ENCODE results near the gene BIN2.
A peak's percentile ranks its signal among the peaks of the same experiment; 100 is the strongest.

The BIN2 gene

DNA sequence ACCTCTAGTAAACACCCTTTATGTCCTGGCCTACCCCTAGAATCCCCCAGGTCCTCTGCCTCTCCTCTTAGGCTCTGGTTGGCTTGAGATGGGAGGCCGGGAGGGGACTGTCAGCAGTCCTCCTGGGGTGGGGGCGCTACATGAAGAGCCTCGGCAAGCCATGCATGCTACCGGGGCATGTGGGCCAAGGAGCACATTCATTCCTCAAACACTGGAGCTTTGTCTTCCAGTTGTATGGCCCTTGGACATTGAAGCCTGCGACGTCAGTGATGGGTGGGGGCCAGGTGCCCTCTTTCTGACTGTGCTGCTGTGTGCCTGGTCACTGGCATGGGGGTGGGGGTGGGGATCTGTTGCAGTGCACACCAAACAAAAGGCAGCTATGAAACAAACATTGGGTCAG is 38.3 kb upstream of the BIN2 start:
- Mint-ChIP-seq H3K9me3 (no peaks in the 10 kb centered on the region), H3K27ac (no peak overlapping the region), H3K4me3 (no peak overlapping the region), H3K4me1 (no peaks in the 10 kb centered on the region), H3K36me3 (ENCODE audit: low read depth) (no peaks in the 10 kb centered on the region), H3K27me3 (ENCODE audit: low read depth) (peaks cover 11% of the 10 kb centered on the region)
- TF ChIP-seq, protein P1, sequence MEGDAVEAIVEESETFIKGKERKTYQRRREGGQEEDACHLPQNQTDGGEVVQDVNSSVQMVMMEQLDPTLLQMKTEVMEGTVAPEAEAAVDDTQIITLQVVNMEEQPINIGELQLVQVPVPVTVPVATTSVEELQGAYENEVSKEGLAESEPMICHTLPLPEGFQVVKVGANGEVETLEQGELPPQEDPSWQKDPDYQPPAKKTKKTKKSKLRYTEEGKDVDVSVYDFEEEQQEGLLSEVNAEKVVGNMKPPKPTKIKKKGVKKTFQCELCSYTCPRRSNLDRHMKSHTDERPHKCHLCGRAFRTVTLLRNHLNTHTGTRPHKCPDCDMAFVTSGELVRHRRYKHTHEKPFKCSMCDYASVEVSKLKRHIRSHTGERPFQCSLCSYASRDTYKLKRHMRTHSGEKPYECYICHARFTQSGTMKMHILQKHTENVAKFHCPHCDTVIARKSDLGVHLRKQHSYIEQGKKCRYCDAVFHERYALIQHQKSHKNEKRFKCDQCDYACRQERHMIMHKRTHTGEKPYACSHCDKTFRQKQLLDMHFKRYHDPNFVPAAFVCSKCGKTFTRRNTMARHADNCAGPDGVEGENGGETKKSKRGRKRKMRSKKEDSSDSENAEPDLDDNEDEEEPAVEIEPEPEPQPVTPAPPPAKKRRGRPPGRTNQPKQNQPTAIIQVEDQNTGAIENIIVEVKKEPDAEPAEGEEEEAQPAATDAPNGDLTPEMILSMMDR (IDR thresholded peaks at IDR 0.05; ENCODE audit: unreplicated experiment in 3 of 3) = no peak

DNA sequence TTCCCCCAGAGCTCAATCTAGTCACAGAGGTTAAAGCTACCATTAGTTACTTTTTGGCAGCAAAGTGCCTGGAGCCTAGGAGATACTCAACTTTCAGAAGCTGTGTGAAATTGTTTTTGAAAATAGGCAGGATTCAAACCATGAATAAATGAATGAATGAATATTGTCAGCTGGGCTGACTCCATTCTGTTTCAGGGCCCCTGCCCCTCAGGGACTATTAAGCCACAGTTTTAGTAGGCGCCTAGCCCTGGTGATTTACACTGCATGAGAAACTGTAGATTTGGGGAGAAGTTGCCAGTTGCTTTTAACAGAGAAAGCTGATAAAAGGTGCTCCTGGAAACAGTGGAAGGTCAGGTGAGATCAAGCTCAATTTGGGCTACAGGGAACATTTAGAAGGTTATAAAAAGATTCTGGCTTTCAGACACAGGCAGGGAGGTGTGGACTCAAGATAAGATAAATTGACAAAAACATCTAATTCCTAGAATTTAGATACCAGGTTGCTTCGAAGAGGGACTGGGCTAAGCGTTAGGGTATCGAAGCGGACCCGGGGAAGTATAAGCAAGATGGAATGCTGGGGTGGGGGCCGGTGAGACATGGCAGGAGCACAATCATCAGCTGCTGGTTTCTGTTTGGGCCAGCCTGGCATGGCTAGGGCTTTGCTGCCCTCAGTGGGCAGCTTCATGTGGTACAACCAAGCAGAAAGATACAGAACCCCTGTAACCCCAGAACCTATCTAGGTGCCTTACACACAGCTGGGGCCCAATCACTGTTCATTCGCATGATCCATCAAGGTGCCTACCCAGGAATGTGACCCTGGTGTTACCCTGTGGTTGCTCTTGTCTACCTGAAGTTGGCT is 37.4 kb upstream of the BIN2 start:
- H3K4me3 Mint-ChIP-seq = no peak overlapping the region
- no peaks in the 10 kb centered on the region for H3K9me3 Mint-ChIP-seq
- TF ChIP-seq, protein P1 (IDR thresholded peaks at IDR 0.05; ENCODE audit: unreplicated experiment in 3 of 3) = no peak
- no peaks in the 10 kb centered on the region for H3K4me1 Mint-ChIP-seq
- H3K36me3 Mint-ChIP-seq (ENCODE audit: low read depth) = no peaks in the 10 kb centered on the region
- H3K27ac Mint-ChIP-seq = no peak overlapping the region
- peaks cover 7% of the 10 kb centered on the region for H3K27me3 Mint-ChIP-seq (ENCODE audit: low read depth)

DNA sequence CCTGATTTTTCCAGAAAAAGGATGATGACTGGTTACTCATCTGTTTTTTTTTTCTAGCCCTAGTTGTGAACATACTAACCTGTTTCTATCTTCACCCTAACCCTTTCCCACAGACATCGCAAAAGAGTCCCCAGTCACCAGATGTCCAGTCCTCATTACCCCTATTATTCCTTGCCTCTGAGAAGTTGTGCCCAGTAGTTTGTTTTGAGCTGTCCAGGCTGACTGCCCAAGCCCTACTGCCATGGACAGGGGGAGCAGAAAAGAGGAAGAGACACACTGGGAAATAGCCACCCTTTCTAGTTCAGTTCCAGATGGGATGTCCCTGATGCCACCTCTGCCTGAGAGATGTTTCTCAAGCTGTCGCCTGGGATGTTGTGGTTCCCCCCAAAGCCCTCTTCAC is 36.3 kb upstream of the BIN2 start:
- H3K36me3 Mint-ChIP-seq (ENCODE audit: low read depth) = no peaks in the 10 kb centered on the region
- H3K4me1 Mint-ChIP-seq = no peaks in the 10 kb centered on the region
- no peak overlapping the region for H3K27ac Mint-ChIP-seq
- no peak overlapping the region for H3K4me3 Mint-ChIP-seq
- no peaks in the 10 kb centered on the region for H3K9me3 Mint-ChIP-seq
- H3K27me3 Mint-ChIP-seq (ENCODE audit: low read depth) = peaks cover 6% of the 10 kb centered on the region
- TF ChIP-seq, protein P1 (IDR thresholded peaks at IDR 0.05; ENCODE audit: unreplicated experiment in 3 of 3) = no peak

DNA sequence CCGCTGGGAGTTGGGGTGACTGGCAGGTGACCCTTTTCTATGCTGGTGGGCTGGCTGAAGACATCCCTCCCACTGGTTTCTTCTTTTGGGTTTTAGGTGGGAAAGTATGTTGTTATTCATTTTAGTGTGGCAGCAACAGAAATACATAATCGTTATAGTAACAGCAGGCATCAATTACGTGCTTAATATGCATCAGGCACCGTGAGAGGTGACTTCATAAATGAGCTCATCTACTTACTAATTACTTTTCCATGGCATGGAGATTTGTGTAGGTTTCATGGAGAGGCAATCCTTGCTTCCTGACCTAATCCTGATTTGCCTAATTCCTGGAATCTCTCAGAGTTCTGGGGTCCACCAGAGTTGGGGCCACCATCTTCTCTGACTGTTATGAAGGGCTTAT is 35.9 kb upstream of the BIN2 start:
- no peaks in the 10 kb centered on the region for H3K4me1 Mint-ChIP-seq
- no peak overlapping the region for H3K4me3 Mint-ChIP-seq
- no peak overlapping the region for H3K27ac Mint-ChIP-seq
- H3K9me3 Mint-ChIP-seq = no peaks in the 10 kb centered on the region
- peaks cover 6% of the 10 kb centered on the region for H3K27me3 Mint-ChIP-seq (ENCODE audit: low read depth)
- H3K36me3 Mint-ChIP-seq (ENCODE audit: low read depth) = no peaks in the 10 kb centered on the region
- TF ChIP-seq, protein P1 (IDR thresholded peaks at IDR 0.05; ENCODE audit: unreplicated experiment in 3 of 3) = no peak

DNA sequence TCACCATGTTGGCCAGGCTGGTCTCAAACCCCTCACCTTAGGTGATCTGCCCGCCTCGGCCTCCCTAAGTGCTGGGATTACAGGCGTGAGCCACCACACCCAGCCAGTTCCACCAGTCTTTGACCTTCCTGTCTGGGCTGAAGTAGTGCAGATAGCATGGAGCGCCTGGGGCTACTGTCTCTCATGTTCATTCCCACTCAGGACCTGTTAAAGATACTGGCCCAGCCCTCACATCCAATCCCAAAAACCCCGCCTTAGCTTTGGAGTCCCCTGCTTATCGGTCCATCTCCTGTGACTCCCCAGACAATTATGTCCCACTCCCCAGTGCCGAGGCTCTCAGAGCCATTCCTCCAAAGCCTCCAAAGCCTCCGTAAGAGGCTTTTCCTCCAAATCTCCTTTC is 34.5 kb upstream of the BIN2 start:
- no peaks in the 10 kb centered on the region for H3K4me1 Mint-ChIP-seq
- peaks cover 6% of the 10 kb centered on the region for H3K27me3 Mint-ChIP-seq (ENCODE audit: low read depth)
- no peak overlapping the region for H3K4me3 Mint-ChIP-seq
- no peaks in the 10 kb centered on the region for H3K36me3 Mint-ChIP-seq (ENCODE audit: low read depth)
- H3K27ac Mint-ChIP-seq = peak overlapping the region in 1 of 3 experiments; percentile 54
- no peaks in the 10 kb centered on the region for H3K9me3 Mint-ChIP-seq
- TF ChIP-seq, protein P1 (IDR thresholded peaks at IDR 0.05; ENCODE audit: unreplicated experiment in 3 of 3) = no peak

All from nephron (organoid).